ENCODE results near the gene DNAJB1.
"Not testable (repeated sequence)": the region's sequence is repeated elsewhere in the genome, so short reads cannot be mapped to it uniquely, and the experiment has no call there.

GRCh38 chr19:14504575-14504974, 13.6 kb downstream of the DNAJB1 start:
- not testable (repeated sequence) for TF ChIP-seq CTCF (conservative IDR thresholded peaks at IDR 0.05; ENCODE audit: low read length); EZH2phosphoT487 (IDR thresholded peaks at IDR 0.05; ENCODE audit: borderline replicate concordance)

All from Loucy (cell line).